ENCODE measurements around the gene KIF4A. TPM values are rescaled to one million over a fixed set of nuclear protein-coding genes. Genes with fewer than 3 reads are reported as not detected.
A peak's percentile ranks its signal among the peaks of the same experiment; 100 is the strongest.

The KIF4A gene
- total RNA-seq, 1 donor from 2014 or later = 18.0 TPM

DNA sequence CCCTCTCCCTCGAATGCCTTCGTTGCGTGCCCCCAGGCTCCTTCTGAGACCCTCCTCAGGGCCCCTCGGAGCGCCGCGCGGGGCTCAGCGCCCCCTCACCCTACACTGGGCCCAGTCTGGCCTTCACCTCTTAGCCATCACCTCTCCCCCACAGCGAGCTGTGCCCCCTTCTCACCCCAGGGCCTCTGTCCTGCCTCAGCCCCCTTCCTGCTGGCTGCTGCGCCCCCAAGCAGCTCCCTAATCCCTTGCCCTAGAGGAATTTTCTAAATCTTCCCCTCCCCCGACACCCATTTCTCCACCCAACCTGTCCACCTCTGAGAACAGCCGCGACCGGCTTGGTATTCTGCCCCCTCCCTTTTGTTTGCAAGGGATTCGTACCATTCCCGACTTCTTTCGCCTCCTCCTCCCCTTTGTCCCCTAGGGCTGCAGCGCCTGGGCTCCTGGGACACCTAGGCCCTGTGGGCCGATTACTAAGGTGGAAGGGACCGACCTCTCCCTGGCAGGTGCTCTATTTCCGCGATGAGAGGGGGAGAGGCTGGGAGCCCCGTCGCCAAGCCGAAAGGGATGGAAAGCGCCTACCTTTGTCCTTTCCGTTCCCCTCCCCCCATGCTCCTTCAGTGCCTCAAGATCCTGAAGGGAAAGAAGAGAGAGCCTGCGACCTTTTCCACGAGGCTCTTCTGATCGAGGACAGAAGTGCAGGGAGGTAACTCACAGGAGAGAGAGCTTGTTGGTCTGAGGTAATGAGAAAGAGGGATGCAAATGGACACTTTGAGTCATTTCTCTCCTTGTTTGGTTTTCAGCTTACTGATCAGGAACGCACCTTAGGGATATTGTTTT is 165.7 kb downstream of the KIF4A start:
- no peak for DNase-seq (ENCODE audit: low spot score, unreplicated experiment)
- H3K9me3 Mint-ChIP-seq (ENCODE audit: low read depth) = peaks cover 8% of the 10 kb centered on the region
- H3K27ac Mint-ChIP-seq = peak overlapping the region; percentile 97

DNA sequence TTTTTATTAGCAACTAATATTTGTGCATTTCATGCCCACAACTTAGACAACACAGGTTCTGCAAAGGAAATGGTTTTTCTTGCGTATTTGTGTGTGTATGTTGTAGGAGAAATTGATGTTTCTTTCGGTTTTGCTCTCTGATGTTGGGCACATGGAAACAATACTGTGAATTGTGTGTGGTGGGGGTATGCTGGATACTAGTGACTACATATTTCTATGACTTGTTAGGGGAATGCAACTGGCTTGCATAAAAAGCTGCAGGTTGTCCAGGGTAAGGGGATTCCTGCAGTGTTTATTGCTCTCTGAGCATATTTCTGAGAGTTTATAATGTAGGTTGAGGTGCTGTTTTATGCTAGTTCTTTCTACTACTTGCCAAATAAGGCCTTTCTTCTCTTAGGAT is 166.4 kb downstream of the KIF4A start:
- Mint-ChIP-seq H3K27me3 (no peaks in the 10 kb centered on the region), H3K27ac (peak overlapping the region; percentile 97), H3K36me3 (ENCODE audit: insufficient read depth) (peaks cover 18% of the 10 kb centered on the region), H3K4me3 (ENCODE audit: low read depth) (peak overlapping the region; percentile 90), H3K9me3 (ENCODE audit: low read depth) (peaks cover 8% of the 10 kb centered on the region), H3K4me1 (ENCODE audit: low read depth) (peaks cover 26% of the 10 kb centered on the region)
- TF ChIP-seq, protein P1, sequence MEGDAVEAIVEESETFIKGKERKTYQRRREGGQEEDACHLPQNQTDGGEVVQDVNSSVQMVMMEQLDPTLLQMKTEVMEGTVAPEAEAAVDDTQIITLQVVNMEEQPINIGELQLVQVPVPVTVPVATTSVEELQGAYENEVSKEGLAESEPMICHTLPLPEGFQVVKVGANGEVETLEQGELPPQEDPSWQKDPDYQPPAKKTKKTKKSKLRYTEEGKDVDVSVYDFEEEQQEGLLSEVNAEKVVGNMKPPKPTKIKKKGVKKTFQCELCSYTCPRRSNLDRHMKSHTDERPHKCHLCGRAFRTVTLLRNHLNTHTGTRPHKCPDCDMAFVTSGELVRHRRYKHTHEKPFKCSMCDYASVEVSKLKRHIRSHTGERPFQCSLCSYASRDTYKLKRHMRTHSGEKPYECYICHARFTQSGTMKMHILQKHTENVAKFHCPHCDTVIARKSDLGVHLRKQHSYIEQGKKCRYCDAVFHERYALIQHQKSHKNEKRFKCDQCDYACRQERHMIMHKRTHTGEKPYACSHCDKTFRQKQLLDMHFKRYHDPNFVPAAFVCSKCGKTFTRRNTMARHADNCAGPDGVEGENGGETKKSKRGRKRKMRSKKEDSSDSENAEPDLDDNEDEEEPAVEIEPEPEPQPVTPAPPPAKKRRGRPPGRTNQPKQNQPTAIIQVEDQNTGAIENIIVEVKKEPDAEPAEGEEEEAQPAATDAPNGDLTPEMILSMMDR (IDR thresholded peaks at IDR 0.05; ENCODE audit: unreplicated experiment) = no peak
- DNase-seq (ENCODE audit: low spot score, unreplicated experiment) = no peak

More for the DNA sequence above, 165.7 kb downstream of the KIF4A start:
- Mint-ChIP-seq H3K27me3 (no peaks in the 10 kb centered on the region), H3K4me3 (ENCODE audit: low read depth) (peak overlapping the region; percentile 90), H3K4me1 (ENCODE audit: low read depth) (peaks cover 26% of the 10 kb centered on the region), H3K36me3 (ENCODE audit: insufficient read depth) (peaks cover 11% of the 10 kb centered on the region)
- TF ChIP-seq, protein P1 (IDR thresholded peaks at IDR 0.05; ENCODE audit: unreplicated experiment) = no peak

DNA sequence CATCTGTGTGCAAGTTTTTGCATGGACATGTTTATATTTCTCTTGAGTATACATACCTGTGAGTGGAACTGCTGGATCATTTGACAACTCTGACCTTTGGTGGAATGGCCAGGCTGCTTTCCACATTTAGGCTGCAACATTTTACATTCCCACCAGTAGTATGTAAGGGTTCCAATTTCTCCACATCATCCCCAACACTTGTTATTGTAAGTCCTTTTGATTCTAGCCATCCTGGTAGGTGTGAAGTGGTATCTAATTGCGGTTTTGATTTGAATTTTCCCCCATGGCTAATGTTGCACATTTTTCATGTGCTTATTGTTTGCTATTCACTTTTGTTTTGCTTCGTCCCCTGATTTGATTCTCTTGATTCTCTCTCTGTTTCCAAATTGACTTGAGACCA is 171.1 kb downstream of the KIF4A start:
- Mint-ChIP-seq H3K27me3 (no peaks in the 10 kb centered on the region), H3K36me3 (ENCODE audit: insufficient read depth) (peaks cover 23% of the 10 kb centered on the region), H3K4me1 (ENCODE audit: low read depth) (peaks cover 15% of the 10 kb centered on the region), H3K27ac (no peak overlapping the region), H3K4me3 (ENCODE audit: low read depth) (no peak overlapping the region), H3K9me3 (ENCODE audit: low read depth) (peaks cover 14% of the 10 kb centered on the region)
- no peak for DNase-seq (ENCODE audit: low spot score, unreplicated experiment)
- TF ChIP-seq, protein P1 (IDR thresholded peaks at IDR 0.05; ENCODE audit: unreplicated experiment) = no peak

DNA sequence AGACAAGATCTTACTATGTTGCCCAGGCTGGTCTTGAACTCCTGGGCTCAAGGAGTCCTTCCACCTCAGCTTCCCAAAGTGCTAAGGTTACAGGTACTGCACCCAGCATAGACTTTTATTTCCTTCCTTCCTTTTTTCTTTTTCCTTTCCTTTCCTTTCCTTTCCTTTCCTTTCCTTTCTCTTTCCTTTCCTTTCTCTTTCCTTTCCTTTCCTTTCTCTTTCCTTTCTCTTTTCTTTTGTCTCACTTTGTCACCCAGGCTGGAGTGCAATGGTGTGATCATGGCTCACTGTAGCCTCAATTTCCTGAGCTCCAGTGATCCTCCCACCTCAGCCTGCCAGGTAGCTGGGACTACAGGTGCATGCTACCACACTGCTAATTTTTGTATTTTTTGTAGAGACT is 174.1 kb downstream of the KIF4A start:
- H3K27ac Mint-ChIP-seq = peak overlapping the region; percentile 86

DNA sequence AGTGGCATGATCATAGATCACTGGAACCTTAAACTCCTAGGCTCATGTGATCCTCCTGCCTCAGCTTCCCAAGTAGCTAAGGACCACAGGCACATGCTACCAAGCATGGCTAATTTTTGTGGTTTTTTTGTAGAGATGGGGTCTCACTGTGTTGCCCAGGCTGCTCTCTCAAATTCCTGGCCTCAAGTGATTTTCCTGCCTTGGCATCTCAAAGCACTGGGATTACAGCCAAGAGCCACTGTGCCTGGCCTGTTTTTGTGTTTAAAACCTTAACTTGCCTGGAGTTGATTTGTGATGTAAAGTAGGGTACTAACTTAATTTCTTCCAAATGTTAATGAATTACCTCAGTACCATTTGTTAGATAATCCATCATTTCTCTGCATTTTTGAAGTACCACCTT is 177.1 kb downstream of the KIF4A start:
- Mint-ChIP-seq H3K9me3 (ENCODE audit: low read depth) (peaks cover 18% of the 10 kb centered on the region), H3K27ac (no peak overlapping the region), H3K27me3 (no peaks in the 10 kb centered on the region), H3K4me3 (ENCODE audit: low read depth) (no peak overlapping the region), H3K4me1 (ENCODE audit: low read depth) (peaks cover 11% of the 10 kb centered on the region), H3K36me3 (ENCODE audit: insufficient read depth) (peaks cover 20% of the 10 kb centered on the region)
- TF ChIP-seq, protein P1 (IDR thresholded peaks at IDR 0.05; ENCODE audit: unreplicated experiment) = no peak
- no peak for DNase-seq (ENCODE audit: low spot score, unreplicated experiment)

More for the DNA sequence above, 174.1 kb downstream of the KIF4A start:
- no peak for DNase-seq (ENCODE audit: low spot score, unreplicated experiment)
- Mint-ChIP-seq H3K4me1 (ENCODE audit: low read depth) (peaks cover 7% of the 10 kb centered on the region), H3K27me3 (no peaks in the 10 kb centered on the region), H3K9me3 (ENCODE audit: low read depth) (peaks cover 17% of the 10 kb centered on the region), H3K4me3 (ENCODE audit: low read depth) (no peak overlapping the region), H3K36me3 (ENCODE audit: insufficient read depth) (peaks cover 23% of the 10 kb centered on the region)
- TF ChIP-seq, protein P1 (IDR thresholded peaks at IDR 0.05; ENCODE audit: unreplicated experiment) = no peak

All from progenitor cell of endocrine pancreas (in vitro differentiated cells).